Astrocyte (in vitro differentiated cells and primary cell): ENCODE measurements around the gene CACNA1E.

ENCODE experiments used
- EZH2 ChIP-seq: IDR thresholded peaks from 2 replicates; pipeline ENCODE4 v1.6.1; 2012; ENCODE audit warnings: mild to moderate bottlenecking, low read length, inconsistent platforms; ENCODE audit not compliant: insufficient read depth
- TF ChIP-seq, protein P1 (sequence below): IDR thresholded peaks from 2 replicates; pipeline ENCODE4 v1.5.1; 2011; ENCODE audit warnings: low read depth, mild to moderate bottlenecking, inconsistent platforms, low read length, moderate library complexity; ENCODE audit not compliant: insufficient read depth

DNA sequence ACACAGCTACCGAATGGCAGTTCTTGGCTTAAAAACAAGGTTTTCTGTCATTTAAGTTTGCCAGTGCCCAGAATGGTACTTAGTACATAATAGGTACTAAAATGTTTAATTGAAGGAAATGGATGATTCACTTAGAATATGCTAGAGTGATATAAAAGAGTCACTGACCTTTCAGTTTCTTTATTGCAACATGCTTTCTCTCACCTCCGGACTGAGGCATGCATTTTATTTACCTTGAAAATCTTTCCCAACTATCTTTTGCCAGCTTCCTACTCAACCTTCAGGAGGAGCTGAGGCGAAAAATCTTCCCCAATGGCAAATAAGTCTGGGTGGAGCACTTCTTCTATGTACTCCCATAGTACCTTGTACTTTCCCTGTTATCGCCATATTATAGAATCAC is 333.3 kb downstream of the CACNA1E start:
- TF ChIP-seq, protein P1, sequence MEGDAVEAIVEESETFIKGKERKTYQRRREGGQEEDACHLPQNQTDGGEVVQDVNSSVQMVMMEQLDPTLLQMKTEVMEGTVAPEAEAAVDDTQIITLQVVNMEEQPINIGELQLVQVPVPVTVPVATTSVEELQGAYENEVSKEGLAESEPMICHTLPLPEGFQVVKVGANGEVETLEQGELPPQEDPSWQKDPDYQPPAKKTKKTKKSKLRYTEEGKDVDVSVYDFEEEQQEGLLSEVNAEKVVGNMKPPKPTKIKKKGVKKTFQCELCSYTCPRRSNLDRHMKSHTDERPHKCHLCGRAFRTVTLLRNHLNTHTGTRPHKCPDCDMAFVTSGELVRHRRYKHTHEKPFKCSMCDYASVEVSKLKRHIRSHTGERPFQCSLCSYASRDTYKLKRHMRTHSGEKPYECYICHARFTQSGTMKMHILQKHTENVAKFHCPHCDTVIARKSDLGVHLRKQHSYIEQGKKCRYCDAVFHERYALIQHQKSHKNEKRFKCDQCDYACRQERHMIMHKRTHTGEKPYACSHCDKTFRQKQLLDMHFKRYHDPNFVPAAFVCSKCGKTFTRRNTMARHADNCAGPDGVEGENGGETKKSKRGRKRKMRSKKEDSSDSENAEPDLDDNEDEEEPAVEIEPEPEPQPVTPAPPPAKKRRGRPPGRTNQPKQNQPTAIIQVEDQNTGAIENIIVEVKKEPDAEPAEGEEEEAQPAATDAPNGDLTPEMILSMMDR, result no peak
- TF ChIP-seq EZH2, result no peak
